ENCODE measurements around the gene PIK3R5.
"Not testable (repeated sequence)": the region's sequence is repeated elsewhere in the genome, so short reads cannot be mapped to it uniquely, and the experiment has no call there.

The PIK3R5 gene

DNA sequence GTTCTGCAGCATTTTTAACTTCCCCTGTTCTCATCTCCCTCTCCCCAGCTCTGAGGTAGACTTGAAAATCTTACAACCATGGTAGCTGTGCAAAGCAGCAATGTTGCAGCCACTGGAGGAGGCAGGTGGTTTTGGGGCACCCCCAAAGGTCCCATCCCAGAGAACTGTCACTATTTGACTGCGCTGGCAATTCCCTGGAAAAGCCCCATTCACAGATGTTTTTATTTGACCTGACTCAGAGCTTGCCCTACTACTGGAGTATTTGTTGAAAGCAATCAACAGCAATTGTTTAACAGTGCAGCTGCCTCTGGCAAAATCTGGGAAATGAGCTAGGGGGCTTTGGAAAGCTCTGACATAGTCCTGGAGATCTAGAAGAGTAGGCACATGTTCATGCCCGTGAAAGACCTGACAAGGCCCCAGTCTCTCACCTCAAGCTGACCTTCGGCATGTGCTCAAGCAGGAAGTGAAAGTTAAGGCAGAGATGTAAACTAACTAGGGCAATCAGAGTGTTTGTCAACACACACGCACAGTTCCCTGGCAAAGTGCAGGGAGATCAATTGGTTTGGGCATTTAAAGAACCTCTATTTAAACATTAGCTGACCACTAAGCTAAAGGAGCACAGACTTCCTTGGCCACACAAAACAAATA, 19.7 kb upstream of the PIK3R5 start:
- no peak for FAIRE-seq

DNA sequence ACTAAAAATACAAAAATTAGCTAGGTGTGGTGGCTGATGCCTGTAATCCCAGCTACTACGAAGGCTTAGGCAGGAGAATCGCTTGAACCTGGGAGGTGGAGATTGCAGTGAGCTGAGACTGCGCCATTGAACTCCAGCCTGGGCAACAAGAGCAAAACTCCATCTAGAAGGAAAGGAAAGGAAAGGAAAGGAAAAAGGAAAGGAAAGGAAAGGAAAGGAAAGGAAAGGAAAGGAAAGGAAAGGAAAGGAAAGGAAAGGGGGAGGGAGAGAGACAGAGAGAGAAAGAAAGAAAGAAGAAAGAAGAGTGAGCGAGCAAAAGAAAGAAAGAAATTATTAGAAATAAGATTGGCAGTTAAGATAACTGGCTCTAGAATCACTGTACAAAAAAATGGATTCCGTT, 18.7 kb upstream of the PIK3R5 start:
- FAIRE-seq: not testable (repeated sequence)

GRCh38 chr17:8981443-8981842, 15.9 kb upstream of the PIK3R5 start:
- FAIRE-seq: no peak

- no peak for FAIRE-seq
These were observed 14.2 kb upstream of the PIK3R5 start for GRCh38 chr17:8979715-8980114.

- FAIRE-seq: no peak
These were observed 11.1 kb upstream of the PIK3R5 start for GRCh38 chr17:8976638-8977037.

- FAIRE-seq: no peak
These were observed 9.7 kb upstream of the PIK3R5 start for GRCh38 chr17:8975091-8975725.

DNA sequence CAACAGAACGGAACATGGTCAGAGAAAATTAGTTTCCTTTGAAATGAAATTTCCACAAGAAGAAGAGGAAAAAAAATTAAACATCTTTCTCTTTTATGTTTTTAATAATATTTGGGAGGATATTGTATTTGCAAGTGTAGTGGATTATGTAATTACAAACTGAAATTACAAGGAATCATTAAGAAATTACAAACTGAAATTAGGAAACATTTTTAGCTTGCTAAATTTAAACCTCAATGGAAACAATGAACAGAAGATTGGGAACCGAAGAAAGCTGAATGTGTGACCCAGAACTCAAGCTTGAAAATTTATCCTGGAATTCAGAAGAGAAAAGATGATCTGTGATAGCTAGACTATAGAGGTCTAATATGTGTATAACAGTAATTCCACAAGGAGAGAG, 4.4 kb upstream of the PIK3R5 start:
- FAIRE-seq: no peak

DNA sequence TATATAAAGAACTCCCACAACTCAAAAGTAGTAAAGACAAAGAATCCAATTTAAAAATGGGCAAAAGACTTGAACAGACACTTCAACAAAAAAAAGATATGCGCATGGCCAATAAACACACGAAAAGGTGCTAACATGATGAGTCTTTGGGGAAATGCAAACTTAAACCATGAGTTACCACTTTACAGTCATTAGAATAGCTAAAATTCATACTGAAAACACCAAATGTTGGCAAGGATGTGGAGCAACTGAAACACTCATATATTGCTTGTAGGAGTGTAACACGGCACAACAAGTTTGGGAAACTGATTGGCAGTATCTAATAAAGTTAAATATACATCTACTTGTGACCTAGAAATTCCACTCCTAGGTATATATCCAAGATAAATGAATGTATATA, 3.0 kb upstream of the PIK3R5 start:
- FAIRE-seq: no peak

DNA sequence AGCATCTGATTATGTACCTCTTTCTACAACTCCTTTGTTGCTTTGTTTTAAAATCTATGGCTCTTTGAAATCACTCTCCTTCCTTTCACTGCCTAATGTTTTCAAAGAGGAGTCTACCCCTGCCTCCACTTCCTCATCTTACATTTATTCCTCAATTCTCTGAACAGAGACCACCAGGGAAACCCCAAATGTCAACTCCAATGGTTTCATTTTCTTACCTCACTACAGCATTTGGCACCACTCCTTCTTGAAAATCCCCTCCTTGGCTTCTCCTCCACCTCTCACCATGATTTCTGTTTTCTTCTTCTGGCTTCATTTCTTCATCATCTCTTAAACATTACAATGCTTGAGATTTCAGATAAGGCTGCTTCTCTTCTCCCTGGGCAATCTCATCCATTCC, 2.4 kb upstream of the PIK3R5 start:
- FAIRE-seq: no peak

GRCh38 chr17:8966926-8967325, 1.4 kb upstream of the PIK3R5 start:
- FAIRE-seq: no peak

- no peak for FAIRE-seq
These were observed 610 bp downstream of the PIK3R5 start for GRCh38 chr17:8964801-8965393.

DNA sequence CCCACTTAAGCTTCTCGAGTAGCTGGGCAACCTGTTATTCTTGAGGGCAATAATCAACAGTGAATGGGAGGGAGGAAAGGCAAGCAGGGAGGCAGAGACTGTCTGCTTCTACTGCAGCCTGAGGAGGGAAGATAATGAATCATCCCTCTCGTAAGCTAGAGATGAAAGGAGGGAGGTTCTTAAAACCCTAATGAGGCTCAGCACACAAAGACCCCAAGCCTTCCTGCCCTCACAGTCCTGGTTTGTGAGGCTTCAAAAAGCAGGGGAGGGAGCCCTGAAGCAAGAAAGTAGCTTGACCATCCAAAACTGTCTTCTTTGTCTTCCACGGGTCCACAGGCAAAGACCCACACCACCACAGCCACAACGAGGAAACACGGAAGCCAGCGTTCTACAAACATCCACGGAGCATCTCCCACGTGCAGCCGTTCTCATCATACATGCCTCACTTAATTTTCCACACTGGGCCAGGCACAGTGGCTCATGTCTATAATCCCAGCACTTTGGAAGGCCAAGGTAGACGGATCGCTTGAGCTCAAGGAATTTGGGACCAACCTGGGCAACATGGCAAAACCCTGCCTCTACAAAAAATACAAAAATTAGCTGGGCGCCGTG, 1.8 kb downstream of the PIK3R5 start:
- FAIRE-seq: no peak

DNA sequence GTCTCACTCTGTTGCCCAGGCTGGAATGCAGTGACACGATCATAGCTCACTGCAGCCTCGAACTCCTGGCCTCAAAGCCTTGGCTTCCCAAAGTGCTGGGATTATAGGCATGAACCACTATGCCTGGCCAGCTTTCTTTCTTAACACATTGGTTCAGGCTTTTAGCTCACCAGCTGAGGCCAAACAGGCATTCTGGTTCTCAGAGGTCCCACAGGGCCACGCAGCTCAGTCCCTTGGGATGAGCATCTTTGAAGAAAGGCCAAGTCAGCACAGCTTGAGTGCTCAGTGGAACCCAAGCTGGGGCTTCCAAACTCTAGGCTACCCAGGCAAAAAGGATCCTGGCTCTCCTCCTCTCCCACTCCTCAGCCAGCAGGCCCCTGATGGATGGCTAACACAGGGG, 2.5 kb downstream of the PIK3R5 start:
- FAIRE-seq: no peak

- FAIRE-seq: no peak
These were observed 3.7 kb downstream of the PIK3R5 start for GRCh38 chr17:8961829-8962228.

DNA sequence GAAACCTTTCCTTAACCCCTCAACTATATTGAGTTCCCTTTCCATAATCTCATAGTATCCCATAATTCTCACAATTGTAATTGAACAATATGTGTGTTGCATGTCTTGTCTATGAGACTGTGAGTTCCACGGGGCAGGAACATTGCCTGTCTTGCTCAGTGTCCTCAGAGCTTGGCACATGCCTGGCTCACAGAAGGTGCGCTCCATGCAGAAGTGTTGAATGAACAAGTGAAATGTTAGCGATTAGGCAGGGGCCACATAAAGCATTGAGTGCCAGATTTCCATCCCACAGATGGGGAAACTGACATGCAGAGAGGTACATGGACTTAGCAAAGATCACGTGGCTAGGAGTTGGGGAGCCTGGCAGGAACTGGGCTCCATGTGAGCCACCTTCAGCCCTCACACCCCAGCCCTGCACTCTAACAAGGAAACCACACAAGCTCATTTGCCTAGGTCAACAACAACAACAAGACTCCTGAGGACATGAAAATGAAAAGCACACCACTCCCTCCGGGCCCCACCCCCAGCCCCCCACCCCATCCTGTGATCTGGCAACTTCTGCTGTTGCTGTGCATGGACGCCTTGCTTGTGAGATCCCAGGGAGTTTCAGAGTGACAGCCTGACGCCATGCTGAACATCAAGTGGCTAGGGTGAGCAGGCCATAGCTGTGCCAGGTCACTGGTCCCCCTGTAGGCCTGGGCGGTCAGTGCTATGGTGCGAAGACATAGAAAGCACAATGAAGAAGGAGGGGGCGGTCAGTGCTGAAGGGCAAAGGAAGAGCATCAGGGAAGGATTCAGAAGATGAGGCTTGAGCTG, 5.0 kb downstream of the PIK3R5 start:
- no peak for FAIRE-seq

DNA sequence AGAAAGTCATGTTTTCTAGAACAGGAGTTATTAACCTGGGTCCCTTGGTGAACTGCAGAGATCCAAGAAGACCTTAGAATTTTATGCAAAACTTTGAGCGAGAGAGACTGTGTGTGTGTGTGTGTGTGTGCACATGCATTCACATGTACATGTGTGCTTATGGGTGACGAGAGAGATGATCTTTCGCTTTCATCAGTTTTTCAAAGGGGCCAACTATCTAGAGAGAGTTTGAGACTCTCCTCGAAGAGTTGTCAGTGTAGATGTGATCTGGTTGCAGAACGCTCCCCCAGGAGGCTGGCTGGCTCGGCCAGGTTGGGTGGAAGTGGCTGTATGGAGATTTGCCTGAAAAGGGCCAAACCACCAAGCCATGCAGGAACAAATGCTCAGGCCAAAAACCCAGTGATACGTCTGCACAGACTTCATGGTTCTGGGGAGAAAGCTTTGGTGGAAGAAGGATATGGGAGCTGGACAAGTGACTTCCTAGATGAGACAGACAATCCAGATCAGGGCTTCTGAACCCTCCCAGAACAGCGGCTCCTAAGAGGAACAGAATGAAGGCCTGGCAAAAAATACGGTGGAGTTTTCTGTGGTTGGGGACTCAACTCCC, 6.1 kb downstream of the PIK3R5 start:
- FAIRE-seq: no peak

DNA sequence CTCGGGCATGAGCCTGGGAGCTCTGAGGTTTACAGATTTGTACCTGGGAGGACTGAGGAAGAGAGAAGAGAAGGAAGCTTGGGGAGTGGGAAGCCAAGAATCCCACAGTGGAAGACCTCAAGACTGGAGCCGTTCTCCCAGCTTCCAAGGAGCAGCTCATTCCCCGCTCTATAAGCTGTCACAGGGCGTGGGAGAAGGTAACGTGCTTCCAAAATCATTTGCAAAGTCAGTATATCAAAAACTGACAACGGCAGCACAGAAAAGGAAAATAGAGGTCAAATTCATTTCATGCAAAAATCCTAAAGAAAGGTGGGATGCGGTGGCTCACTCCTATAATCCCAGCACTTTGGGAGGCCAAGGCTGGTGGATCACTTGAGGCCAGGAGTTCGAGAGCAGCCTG, 7.8 kb downstream of the PIK3R5 start:
- no peak for FAIRE-seq

GRCh38 chr17:8956465-8956902, 9.0 kb downstream of the PIK3R5 start:
- no peak for FAIRE-seq

GRCh38 chr17:8955021-8955959, 10.2 kb downstream of the PIK3R5 start:
- FAIRE-seq: no peak

- FAIRE-seq: no peak
These were observed 11.2 kb downstream of the PIK3R5 start for GRCh38 chr17:8954339-8954738.

DNA sequence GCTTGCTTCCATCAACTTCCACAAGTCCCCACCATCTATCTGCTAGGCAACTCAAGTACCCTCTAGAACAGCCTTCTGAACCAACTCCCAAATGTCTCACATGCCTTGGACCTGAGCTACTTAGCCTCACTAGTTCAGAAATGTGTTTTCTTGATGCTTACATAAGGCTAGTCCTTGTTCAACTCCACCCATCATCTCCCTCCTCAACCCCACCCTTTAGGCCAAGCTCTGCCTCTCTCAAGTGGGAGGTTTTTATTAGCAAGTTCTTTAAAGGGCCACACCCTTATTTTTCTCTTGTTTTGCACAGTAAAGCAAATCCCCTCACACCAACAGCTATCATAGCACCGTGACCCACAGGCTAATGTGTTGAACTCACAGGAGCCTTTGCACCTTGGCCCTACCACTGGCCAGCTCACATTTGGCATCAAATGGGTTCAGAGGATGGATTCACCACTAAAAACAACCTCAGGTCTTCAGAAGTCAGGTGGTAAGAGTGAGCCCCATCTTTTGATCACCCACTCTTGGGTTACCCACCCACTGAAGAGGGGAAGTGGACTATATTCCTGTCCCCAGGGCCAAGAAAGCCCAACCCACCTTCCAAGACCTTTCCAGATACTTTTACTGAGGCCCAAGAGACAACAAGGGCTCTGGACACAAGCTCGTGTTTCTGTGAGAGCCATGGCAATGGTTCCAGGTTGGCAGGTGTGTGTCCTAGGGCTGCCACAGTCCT, 12.2 kb downstream of the PIK3R5 start:
- no peak for FAIRE-seq

All from G401.6 (cell line).